DMS79 treated with DMSO at 0.1 percent for 48 hours (cell line): Measurements from ENCODE around the gene ARIH1.
A peak's percentile ranks its signal among the peaks of the same experiment; 100 is the strongest.
"Not testable (repeated sequence)": the region's sequence is repeated elsewhere in the genome, so short reads cannot be mapped to it uniquely, and the experiment has no call there.

ENCODE experiments used
- DNase-seq: peaks from one replicate; lab custom pipeline; 2025; lab: John Stamatoyannopoulos, UW

The ARIH1 gene

GRCh38 chr15:72608084-72608483 is 134.0 kb downstream of the ARIH1 start:
- not testable (repeated sequence) for DNase-seq

- DNase-seq = no peak
Observed at GRCh38 chr15:72609862-72610261, 135.7 kb downstream of the ARIH1 start.

- DNase-seq = not testable (repeated sequence)
Observed at GRCh38 chr15:72612324-72612723, 138.2 kb downstream of the ARIH1 start.

GRCh38 chr15:72614810-72615532 is 140.8 kb downstream of the ARIH1 start:
- DNase-seq = peak; percentile 74

GRCh38 chr15:72615533-72616233 is 141.6 kb downstream of the ARIH1 start:
- DNase-seq = peak; percentile 78

GRCh38 chr15:72616491-72617210 is 142.5 kb downstream of the ARIH1 start:
- no peak for DNase-seq

- not testable (repeated sequence) for DNase-seq
Observed at GRCh38 chr15:72623854-72624253, 149.7 kb downstream of the ARIH1 start.

GRCh38 chr15:72626153-72626552 is 152.0 kb downstream of the ARIH1 start:
- DNase-seq = not testable (repeated sequence)

GRCh38 chr15:72628249-72629067 is 154.3 kb downstream of the ARIH1 start:
- DNase-seq = not testable (repeated sequence)

GRCh38 chr15:72629068-72629570 is 155.0 kb downstream of the ARIH1 start:
- not testable (repeated sequence) for DNase-seq

GRCh38 chr15:72636519-72637282 is 162.6 kb downstream of the ARIH1 start:
- DNase-seq = not testable (repeated sequence)

- DNase-seq = not testable (repeated sequence)
Observed at GRCh38 chr15:72639759-72640483, 165.8 kb downstream of the ARIH1 start.

GRCh38 chr15:72642271-72642670 is 168.1 kb downstream of the ARIH1 start:
- DNase-seq = not testable (repeated sequence)

- DNase-seq = not testable (repeated sequence)
Observed at GRCh38 chr15:72648631-72649253, 174.6 kb downstream of the ARIH1 start.
